Germinal center (tissue), 1 donor: ENCODE data around the gene MOB3B.
A peak's percentile ranks its signal among the peaks of the same experiment; 100 is the strongest.

Experiments used
- DNase-seq: peaks from one replicate; pipeline ENCODE4 v3.0.0; 2012; ENCODE audit warnings: mixed read lengths, low spot score

The MOB3B gene

GRCh38 chr9:27337833-27338526 is 191.6 kb downstream of the MOB3B start:
- DNase-seq, result no peak

GRCh38 chr9:27337236-27337635 is 192.4 kb downstream of the MOB3B start:
- DNase-seq, result no peak

GRCh38 chr9:27336829-27337228 is 192.8 kb downstream of the MOB3B start:
- no peak for DNase-seq

GRCh38 chr9:27336126-27336525 is 193.5 kb downstream of the MOB3B start:
- DNase-seq, result no peak

GRCh38 chr9:27335075-27335474 is 194.5 kb downstream of the MOB3B start:
- no peak for DNase-seq

GRCh38 chr9:27333241-27334052 is 196.2 kb downstream of the MOB3B start:
- peak; percentile 75 for DNase-seq

GRCh38 chr9:27331393-27331792 is 198.2 kb downstream of the MOB3B start:
- no peak for DNase-seq

GRCh38 chr9:27329291-27329690 is 200.3 kb downstream of the MOB3B start:
- no peak for DNase-seq

GRCh38 chr9:27328483-27328882 is 201.1 kb downstream of the MOB3B start:
- DNase-seq, result no peak

- DNase-seq, result no peak
Measured at GRCh38 chr9:27311184-27311583, 218.4 kb downstream of the MOB3B start.

GRCh38 chr9:27310582-27310981 is 219.0 kb downstream of the MOB3B start:
- no peak for DNase-seq

GRCh38 chr9:27308691-27309390 is 220.8 kb downstream of the MOB3B start:
- DNase-seq, result no peak

GRCh38 chr9:27304521-27304920 is 225.1 kb downstream of the MOB3B start:
- DNase-seq, result no peak

GRCh38 chr9:27303219-27303618 is 226.4 kb downstream of the MOB3B start:
- DNase-seq, result no peak

- no peak for DNase-seq
Measured at GRCh38 chr9:27297050-27297449, 232.6 kb downstream of the MOB3B start, which contains the start of gene EQTN. Gene EQTN, minus strand, starts transcription at chr9:27297150. Its CDS starts 95 bp downstream, at chr9:27297055.

GRCh38 chr9:27293996-27294395 is 235.6 kb downstream of the MOB3B start:
- no peak for DNase-seq

GRCh38 chr9:27292659-27293405 is 236.8 kb downstream of the MOB3B start:
- DNase-seq, result no peak

GRCh38 chr9:27291292-27291691 is 238.3 kb downstream of the MOB3B start:
- no peak for DNase-seq

- no peak for DNase-seq
Measured at GRCh38 chr9:27282269-27282668, 247.3 kb downstream of the MOB3B start.

GRCh38 chr9:27280860-27281259 is 248.8 kb downstream of the MOB3B start:
- no peak for DNase-seq

GRCh38 chr9:27280249-27280648 is 249.4 kb downstream of the MOB3B start:
- no peak for DNase-seq

- no peak for DNase-seq
Measured at GRCh38 chr9:27279611-27280010, 250.0 kb downstream of the MOB3B start.
